ENCODE data around the gene ROCK1.

DNA sequence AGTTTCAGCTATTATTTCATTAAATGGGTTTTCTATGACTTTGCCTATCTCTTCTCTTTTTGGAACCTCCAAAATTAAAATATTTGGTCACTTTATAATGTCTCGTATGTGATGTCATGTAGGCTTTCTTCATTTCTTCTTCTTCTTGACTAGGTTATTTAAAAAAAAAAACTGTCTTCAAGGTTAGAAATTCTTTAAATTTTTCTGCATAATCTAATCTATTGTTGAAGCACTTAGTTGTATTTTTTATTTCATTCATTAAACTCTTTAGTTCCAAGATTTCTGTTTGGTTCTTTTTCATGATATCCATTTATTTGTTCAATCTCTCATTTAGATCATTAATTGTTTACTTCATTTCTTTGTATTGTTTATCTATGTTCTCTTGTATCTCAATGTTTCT lies 43.8 kb upstream of the ROCK1 start:
- TF ChIP-seq, protein P1, sequence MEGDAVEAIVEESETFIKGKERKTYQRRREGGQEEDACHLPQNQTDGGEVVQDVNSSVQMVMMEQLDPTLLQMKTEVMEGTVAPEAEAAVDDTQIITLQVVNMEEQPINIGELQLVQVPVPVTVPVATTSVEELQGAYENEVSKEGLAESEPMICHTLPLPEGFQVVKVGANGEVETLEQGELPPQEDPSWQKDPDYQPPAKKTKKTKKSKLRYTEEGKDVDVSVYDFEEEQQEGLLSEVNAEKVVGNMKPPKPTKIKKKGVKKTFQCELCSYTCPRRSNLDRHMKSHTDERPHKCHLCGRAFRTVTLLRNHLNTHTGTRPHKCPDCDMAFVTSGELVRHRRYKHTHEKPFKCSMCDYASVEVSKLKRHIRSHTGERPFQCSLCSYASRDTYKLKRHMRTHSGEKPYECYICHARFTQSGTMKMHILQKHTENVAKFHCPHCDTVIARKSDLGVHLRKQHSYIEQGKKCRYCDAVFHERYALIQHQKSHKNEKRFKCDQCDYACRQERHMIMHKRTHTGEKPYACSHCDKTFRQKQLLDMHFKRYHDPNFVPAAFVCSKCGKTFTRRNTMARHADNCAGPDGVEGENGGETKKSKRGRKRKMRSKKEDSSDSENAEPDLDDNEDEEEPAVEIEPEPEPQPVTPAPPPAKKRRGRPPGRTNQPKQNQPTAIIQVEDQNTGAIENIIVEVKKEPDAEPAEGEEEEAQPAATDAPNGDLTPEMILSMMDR (conservative IDR thresholded peaks at IDR 0.05; ENCODE audit: low read length), result no peak
- TF ChIP-seq EZH2phosphoT487 (IDR thresholded peaks at IDR 0.05; ENCODE audit: borderline replicate concordance), result no peak

Data from Loucy (cell line).